ENCODE data around the gene URB2.
"Not testable (repeated sequence)": the region's sequence is repeated elsewhere in the genome, so short reads cannot be mapped to it uniquely, and the experiment has no call there.

URB2 gene

GRCh38 chr1:229614701-229615100, 11.3 kb upstream of the URB2 start:
- no peak for DNase-seq (ENCODE audit: low read depth in 3 of 3)

DNA sequence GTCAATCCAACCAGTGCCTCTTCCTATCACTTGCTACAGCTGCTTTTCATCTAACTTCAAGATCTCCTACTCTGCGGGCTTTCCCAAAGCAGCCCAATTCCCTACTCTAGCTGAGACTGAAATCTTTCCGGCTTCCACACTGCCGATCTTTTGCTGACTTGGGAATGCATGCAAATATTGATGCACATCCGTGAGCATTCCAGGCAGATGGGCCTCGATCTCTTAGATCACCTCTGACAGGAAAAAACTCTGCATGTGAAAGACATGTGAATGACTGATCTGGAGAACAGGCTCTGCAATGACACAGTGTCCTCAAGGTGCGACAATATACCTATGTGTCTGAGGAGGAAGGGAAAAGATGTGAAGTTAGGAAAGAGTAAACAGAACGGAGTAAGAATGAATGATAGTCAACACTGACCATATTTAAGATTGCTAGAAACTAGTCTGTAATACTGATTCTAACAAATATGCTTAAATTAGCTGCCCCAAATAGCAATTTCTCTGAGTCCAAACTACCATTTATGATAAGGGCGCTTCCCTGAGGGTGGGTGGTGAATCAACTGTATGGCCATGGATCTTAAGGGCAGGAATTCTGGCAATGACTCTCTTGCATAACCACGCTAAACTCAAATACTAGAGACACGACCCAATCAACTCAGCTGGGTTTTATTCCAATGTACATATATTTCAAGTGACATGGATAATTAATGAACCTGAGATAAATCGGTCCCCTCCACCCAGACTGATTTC, 8.5 kb upstream of the URB2 start:
- DNase-seq (ENCODE audit: low read depth in 3 of 3), result no peak

DNA sequence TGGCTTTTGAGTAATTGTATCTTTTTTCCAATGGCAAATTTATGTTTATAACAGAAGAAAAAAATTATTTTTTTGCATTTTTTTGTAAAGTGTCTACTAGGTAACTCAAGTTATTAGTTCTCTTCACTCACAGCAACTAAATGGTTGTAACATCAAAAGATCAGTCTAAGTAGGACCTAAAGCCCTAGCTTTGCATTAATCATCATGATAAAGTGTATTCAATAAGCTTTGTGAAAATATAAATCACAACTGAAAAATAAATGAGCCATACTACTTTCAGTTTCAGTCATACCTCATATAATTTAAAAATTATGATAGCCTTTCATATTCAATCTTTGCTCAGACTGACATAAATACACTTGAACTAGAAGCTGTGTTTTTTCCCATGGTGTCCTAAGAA, 7.0 kb upstream of the URB2 start:
- no peak for DNase-seq (ENCODE audit: low read depth in 3 of 3)

DNA sequence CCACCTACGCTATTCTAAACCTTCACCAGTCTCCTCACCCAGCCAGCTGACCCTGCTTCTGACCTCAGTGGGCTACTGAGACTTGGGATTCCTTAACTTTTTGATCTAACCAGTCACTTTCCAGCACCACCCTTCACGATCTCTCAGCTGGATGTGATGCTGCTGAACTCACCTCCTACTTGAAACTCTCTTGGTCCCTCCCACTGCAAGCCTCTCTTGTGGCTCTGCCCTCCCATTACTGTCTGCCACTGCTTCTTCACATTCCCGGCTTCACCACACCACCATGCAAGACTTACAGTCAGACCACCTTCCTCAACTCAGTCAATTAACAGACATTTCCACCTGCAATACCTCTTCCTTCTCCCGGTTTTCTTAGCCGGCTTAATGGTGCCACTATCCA, 6.4 kb upstream of the URB2 start:
- DNase-seq (ENCODE audit: low read depth in 3 of 3), result no peak

- no peak for DNase-seq (ENCODE audit: low read depth in 3 of 3)
These were observed 5.2 kb upstream of the URB2 start for GRCh38 chr1:229620876-229621275.

- DNase-seq (ENCODE audit: low read depth in 3 of 3), result no peak
These were observed 4.4 kb upstream of the URB2 start for GRCh38 chr1:229621663-229622062.

DNA sequence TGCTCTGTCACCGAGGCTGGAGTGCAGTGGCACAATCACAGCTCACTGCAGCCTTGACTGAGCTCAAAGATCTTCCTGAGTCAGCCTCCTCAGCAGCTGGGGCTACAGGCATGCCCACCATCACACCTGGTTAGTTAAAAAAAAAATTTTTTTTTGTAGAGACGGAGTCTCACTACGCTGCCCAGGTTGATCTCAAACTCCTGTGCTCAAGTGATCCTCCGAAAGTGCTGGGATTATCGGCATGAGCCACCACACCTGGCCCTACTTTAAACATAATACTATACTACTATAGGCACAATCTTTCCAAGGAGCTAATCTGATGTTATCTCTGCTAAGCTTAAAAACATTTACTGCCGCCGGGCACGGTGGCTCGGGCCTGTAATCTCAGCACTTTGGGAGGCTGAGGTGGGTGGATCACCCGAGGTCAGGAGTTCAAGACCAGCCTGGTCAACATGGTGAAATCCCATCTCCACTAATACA, 3.4 kb upstream of the URB2 start:
- not testable (repeated sequence) for DNase-seq (ENCODE audit: low read depth in 3 of 3)

GRCh38 chr1:229623225-229623624, 2.8 kb upstream of the URB2 start:
- DNase-seq (ENCODE audit: low read depth in 3 of 3), result no peak

- DNase-seq (ENCODE audit: low read depth in 3 of 3), result no peak
These were observed 2.2 kb upstream of the URB2 start for GRCh38 chr1:229623838-229624237.

- DNase-seq (ENCODE audit: low read depth in 3 of 3), result no peak
These were observed 1.5 kb upstream of the URB2 start for GRCh38 chr1:229624521-229625070.

DNA sequence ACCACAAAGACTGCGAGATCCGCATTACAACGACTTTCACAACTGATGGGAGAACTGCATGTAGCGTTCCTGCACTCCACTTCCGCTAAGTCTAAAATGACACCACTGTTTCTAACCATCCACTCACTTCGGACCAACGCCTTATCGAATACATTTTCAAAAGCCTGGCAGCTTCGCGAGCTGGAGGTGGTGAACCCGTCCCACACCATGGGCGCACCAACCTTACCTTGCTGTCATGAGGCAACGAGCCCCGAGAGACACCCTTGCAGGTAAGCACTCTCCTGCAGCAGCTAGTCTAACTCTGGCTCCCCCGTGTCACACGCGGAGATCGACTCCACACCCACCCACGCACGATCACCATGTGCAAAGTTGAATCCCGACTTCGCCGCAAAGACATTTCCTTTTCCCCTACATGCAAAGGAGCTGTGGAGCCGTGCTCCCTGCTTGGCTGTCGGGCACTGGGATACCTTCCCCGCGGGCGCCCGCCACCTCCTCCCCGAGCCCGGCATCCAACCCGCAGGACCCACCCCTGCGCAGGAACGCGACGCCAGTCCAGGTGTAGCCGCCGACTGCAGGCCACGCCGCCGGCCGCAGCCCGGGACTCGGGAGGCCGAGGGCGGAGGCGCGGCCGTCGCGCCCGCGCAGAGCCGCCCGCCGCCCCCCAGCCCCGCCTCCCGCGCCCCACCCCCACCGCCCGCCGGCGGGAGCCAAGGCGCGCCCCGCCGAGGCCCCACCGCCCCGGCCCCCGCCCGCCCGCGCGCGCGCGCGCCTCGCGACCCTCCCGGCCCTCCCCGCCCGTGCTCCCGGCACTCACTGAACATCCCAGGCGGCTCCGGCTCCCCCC, 754 bp upstream of the URB2 start:
- DNase-seq (ENCODE audit: low read depth in 3 of 3), result peak; percentile 22 to 57 (median 35)

- DNase-seq (ENCODE audit: low read depth in 3 of 3), result no peak
These were observed 956 bp downstream of the URB2 start for GRCh38 chr1:229627003-229627402.

- DNase-seq (ENCODE audit: low read depth in 3 of 3), result no peak
These were observed 3.2 kb downstream of the URB2 start for GRCh38 chr1:229629261-229629660.

- no peak for DNase-seq (ENCODE audit: low read depth in 3 of 3)
These were observed 5.1 kb downstream of the URB2 start for GRCh38 chr1:229631148-229631547.

- no peak for DNase-seq (ENCODE audit: low read depth in 3 of 3)
These were observed 5.9 kb downstream of the URB2 start for GRCh38 chr1:229631966-229632365.

- DNase-seq (ENCODE audit: low read depth in 3 of 3), result no peak
These were observed 10.0 kb downstream of the URB2 start for GRCh38 chr1:229636042-229636441.

DNA sequence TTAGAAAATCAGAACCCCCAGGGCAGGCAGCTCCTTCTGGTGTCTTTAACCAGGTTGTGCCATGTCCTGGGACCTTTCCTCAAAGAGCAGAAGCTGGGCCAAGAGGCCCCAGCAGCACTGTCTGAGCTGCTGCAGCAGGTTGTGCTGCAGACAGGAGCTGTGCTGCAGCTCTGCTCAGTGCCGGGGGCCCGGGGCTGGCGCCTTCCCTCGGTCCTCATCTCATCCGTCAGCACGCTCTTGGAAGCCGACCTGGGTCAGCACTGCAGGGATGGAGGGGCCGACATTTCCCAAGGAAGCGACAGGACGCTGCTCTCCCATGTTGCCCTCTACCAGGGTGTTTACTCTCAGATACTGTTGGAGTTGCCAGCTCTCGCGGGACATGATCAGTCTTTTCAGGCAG, 11.7 kb downstream of the URB2 start:
- no peak for DNase-seq (ENCODE audit: low read depth in 3 of 3)

GRCh38 chr1:229640455-229640854, 14.4 kb downstream of the URB2 start:
- DNase-seq (ENCODE audit: low read depth in 3 of 3), result no peak

DNA sequence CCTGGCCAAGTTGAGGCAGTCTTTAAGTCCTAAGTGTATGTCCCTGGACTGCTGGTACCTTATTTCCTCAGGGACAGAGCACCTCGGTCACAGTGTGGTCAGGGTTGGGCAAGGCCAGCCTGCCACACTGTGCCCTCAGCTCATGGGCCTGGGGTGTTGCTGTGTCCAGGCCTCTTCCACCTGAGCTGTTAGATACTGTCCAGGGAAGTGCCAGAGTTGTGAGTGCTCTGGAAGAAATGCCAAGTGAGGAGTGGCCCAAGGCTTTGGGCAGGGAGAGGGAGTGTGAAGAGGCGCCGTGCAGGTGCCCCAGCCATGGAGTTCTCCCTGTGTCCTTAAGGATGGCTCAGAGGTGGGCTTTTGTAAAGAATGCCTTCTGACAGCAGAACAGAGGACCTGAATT, 15.3 kb downstream of the URB2 start:
- DNase-seq (ENCODE audit: low read depth in 3 of 3), result no peak

DNA sequence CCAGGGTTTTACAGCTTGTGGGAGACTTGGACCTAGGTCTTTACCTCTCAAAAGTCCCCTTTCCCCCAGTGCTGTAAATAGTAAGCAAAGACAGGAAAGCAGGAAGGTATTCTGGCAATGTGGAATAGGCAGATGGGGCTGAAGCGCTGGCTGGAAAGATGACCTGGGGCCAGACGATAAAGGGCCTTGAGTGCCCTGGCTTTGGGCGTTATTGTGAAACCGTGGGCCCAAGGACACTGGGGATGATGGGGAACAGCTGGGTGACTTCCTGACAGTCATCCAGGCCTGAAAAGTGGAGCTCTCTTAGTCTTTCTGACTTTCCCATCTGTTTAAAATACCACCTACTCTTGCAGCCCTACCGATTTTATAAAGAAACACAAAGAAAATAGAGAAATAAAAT, 16.3 kb downstream of the URB2 start:
- no peak for DNase-seq (ENCODE audit: low read depth in 3 of 3)

GRCh38 chr1:229642970-229643369, 16.9 kb downstream of the URB2 start:
- no peak for DNase-seq (ENCODE audit: low read depth in 3 of 3)

GRCh38 chr1:229643996-229644745, 18.1 kb downstream of the URB2 start:
- DNase-seq (ENCODE audit: low read depth in 3 of 3), result no peak
